CD4-positive, alpha-beta T cell treated with Interleukin-1 beta for 1 hour (primary cell): ENCODE measurements around the gene CAPZA2.
"Not testable (repeated sequence)": the region's sequence is repeated elsewhere in the genome, so short reads cannot be mapped to it uniquely, and the experiment has no call there.

Source experiments
- DNase-seq, 2 donors: peaks; one replicate each; pipeline ENCODE4 v3.0.0-alpha.2; 2020 to 2022

Gene CAPZA2

GRCh38 chr7:116862234-116862950 lies at the start of gene CAPZA2:
TSS of gene CAPZA2 (plus strand) at chr7:116862587. CDS start at chr7:116862612, 25 bp downstream.
- peak; percentile 94 for DNase-seq

GRCh38 chr7:116812860-116813259 lies 49.5 kb upstream of the CAPZA2 start:
- DNase-seq: no peak

- not testable (repeated sequence) for DNase-seq
These were observed 49.0 kb upstream of the CAPZA2 start for GRCh38 chr7:116813371-116813770.

GRCh38 chr7:116815041-116815440 lies 47.3 kb upstream of the CAPZA2 start:
- DNase-seq: no peak

GRCh38 chr7:116820149-116820548 lies 42.2 kb upstream of the CAPZA2 start:
- DNase-seq: no peak

GRCh38 chr7:116821647-116822046 lies 40.7 kb upstream of the CAPZA2 start:
- DNase-seq: not testable (repeated sequence)

GRCh38 chr7:116824449-116824848 lies 37.9 kb upstream of the CAPZA2 start:
- DNase-seq: no peak

GRCh38 chr7:116828281-116828680 lies 34.1 kb upstream of the CAPZA2 start:
- no peak for DNase-seq

- no peak for DNase-seq
These were observed 33.3 kb upstream of the CAPZA2 start for GRCh38 chr7:116829041-116829440.

- DNase-seq: no peak
These were observed 32.9 kb upstream of the CAPZA2 start for GRCh38 chr7:116829493-116829892.

- no peak for DNase-seq
These were observed 29.7 kb upstream of the CAPZA2 start for GRCh38 chr7:116832692-116833091.

GRCh38 chr7:116834815-116835504 lies 27.4 kb upstream of the CAPZA2 start:
- no peak for DNase-seq

- no peak for DNase-seq
These were observed 26.3 kb upstream of the CAPZA2 start for GRCh38 chr7:116836048-116836447.

- no peak for DNase-seq
These were observed 25.5 kb upstream of the CAPZA2 start for GRCh38 chr7:116836911-116837310.

- DNase-seq: no peak
These were observed 24.8 kb upstream of the CAPZA2 start for GRCh38 chr7:116837586-116837985.

- DNase-seq: no peak
These were observed 22.1 kb upstream of the CAPZA2 start for GRCh38 chr7:116840256-116840655.

GRCh38 chr7:116842371-116842770 lies 20.0 kb upstream of the CAPZA2 start:
- no peak for DNase-seq

GRCh38 chr7:116843378-116843777 lies 19.0 kb upstream of the CAPZA2 start:
- DNase-seq: peak in 1 of 2 donors; percentile 39

- no peak for DNase-seq
These were observed 11.2 kb upstream of the CAPZA2 start for GRCh38 chr7:116851175-116851574.

- DNase-seq: no peak
These were observed 10.7 kb upstream of the CAPZA2 start for GRCh38 chr7:116851671-116852070.

GRCh38 chr7:116854132-116854531 lies 8.3 kb upstream of the CAPZA2 start:
- DNase-seq: no peak

- no peak for DNase-seq
These were observed 5.3 kb upstream of the CAPZA2 start for GRCh38 chr7:116857052-116857451.

GRCh38 chr7:116859323-116859722 lies 3.1 kb upstream of the CAPZA2 start:
- DNase-seq: no peak

- DNase-seq: no peak
These were observed 670 bp upstream of the CAPZA2 start for GRCh38 chr7:116861717-116862116.
